Erythroblast (primary cell): ENCODE measurements around the gene FLII.

ENCODE experiments used
- GATA1 ChIP-seq: IDR thresholded peaks from 2 replicates; pipeline ENCODE4 v1.6.1; 2011; ENCODE audit warnings: low read depth, mild to moderate bottlenecking, control low read depth, low read length, moderate library complexity
- POLR2A ChIP-seq: IDR thresholded peaks from 2 replicates; pipeline ENCODE4 v1.6.1; 2011; ENCODE audit warnings: mild to moderate bottlenecking, low read length

DNA sequence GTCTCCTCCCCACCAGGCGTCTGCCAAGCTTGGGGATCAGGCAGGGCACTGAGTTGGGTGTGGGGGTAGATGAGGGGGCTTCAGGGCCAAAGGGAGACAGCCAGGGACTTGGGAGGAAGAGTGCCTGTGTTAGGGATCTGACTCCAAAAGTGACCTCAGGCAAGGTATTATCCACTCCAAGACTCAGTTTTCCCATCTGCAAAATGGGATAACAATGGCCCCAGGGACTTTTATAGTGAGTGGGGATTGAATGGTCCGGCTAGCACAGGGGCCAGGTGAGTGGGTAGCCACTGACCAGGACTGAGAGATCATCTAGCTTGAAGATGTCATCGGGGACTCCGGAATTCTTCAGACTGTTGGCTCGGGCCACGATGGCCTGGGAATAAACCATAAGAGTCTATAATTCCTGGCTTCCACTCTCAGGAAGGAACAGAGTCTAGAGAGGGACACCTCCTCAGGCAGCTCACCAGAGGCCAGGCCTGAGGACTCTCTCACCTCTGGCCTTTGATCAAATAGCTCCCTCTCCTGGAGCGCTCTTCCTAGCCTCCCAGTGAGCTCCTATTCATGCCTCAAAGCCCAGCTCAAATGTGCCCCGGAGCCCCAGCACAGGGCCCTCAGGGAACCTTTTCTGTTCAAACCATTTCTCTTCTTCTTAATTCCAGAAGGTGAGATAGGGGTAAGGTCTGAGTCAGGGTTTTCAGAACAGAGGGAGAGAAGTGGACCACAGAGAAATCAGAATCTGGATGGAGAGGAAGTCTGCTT lies 3.5 kb downstream of the FLII start:
- TF ChIP-seq POLR2A (no peak), GATA1 (no peak)
